ENCODE measurements around the gene PKD1. TPM values are rescaled to one million over a fixed set of nuclear protein-coding genes. Genes with fewer than 3 reads are reported as not detected.
"Not testable (repeated sequence)": the region's sequence is repeated elsewhere in the genome, so short reads cannot be mapped to it uniquely, and the experiment has no call there.

PKD1 gene
- total and polyA plus RNA-seq, 2 donors (not counting 1 experiment from before 2014, with no cell fraction given), result 100 to 116 TPM

- H3K4me3 ChIP-seq (ENCODE audit: control extremely low read depth in 1 of 5, extremely low read depth in 1 of 5, insufficient read depth in 1 of 5, low read depth in 2 of 5, low read length in 4 of 5); H3K27me3 ChIP-seq (replicated peaks in 1 of 4; ENCODE audit: control extremely low read depth in 1 of 4, control insufficient read depth in 3 of 4, insufficient read depth in 4 of 4, low read length in 3 of 4); H3K36me3 ChIP-seq (replicated peaks in 1 of 2; ENCODE audit: control extremely low read depth in 1 of 2, control insufficient read depth in 1 of 2, extremely low read depth in 1 of 2, insufficient read depth in 2 of 2, low read length in 1 of 2); POLR2A ChIA-PET; intact Hi-C loops (cut with micrococcal nuclease); H3K4me1 Mint-ChIP-seq; H3K9ac ChIP-seq (ENCODE audit: low read length); H3K9me3 Mint-ChIP-seq (ENCODE audit: insufficient read depth); ATAC-seq (ENCODE audit: low read depth); H3K79me2 ChIP-seq (ENCODE audit: control insufficient read depth, insufficient read depth, low read length); CTCF ChIA-PET; H3K4me2 ChIP-seq (replicated peaks; ENCODE audit: low read depth, low read length, poor library complexity, severe bottlenecking); H3K27me3 Mint-ChIP-seq; H3K4me3 Mint-ChIP-seq; H2AFZ ChIP-seq (ENCODE audit: insufficient read depth, low read depth, low read length, poor library complexity, severe bottlenecking); DNase-seq; H3K27ac ChIP-seq (ENCODE audit: low read length in 2 of 2); H3K27ac Mint-ChIP-seq; H4K20me1 ChIP-seq (ENCODE audit: control insufficient read depth, insufficient read depth, low read length, poor library complexity, severe bottlenecking); H3K9me3 ChIP-seq (ENCODE audit: control extremely low read depth in 1 of 3, control insufficient read depth in 2 of 3, insufficient read depth in 1 of 3, low read length in 2 of 3); H3K4me1 ChIP-seq (ENCODE audit: control insufficient read depth in 2 of 2, insufficient read depth in 2 of 2, low read length in 2 of 2): not testable (repeated sequence)
- 97% methylated on average over 12 of the region's 23 CpGs for WGBS (ENCODE audit: insufficient coverage)
Observed at GRCh38 chr16:2109872-2110271, 25.8 kb downstream of the PKD1 start.

GRCh38 chr16:2109271-2109580 lies 26.5 kb downstream of the PKD1 start:
- H3K27me3 Mint-ChIP-seq; H4K20me1 ChIP-seq (ENCODE audit: control insufficient read depth, insufficient read depth, low read length, poor library complexity, severe bottlenecking); CTCF ChIA-PET; H3K9me3 ChIP-seq (ENCODE audit: control extremely low read depth in 1 of 3, control insufficient read depth in 2 of 3, insufficient read depth in 1 of 3, low read length in 2 of 3); H3K27me3 ChIP-seq (replicated peaks in 1 of 4; ENCODE audit: control extremely low read depth in 1 of 4, control insufficient read depth in 3 of 4, insufficient read depth in 4 of 4, low read length in 3 of 4); H3K36me3 ChIP-seq (replicated peaks in 1 of 2; ENCODE audit: control extremely low read depth in 1 of 2, control insufficient read depth in 1 of 2, extremely low read depth in 1 of 2, insufficient read depth in 2 of 2, low read length in 1 of 2); H3K79me2 ChIP-seq (ENCODE audit: control insufficient read depth, insufficient read depth, low read length); H3K4me1 Mint-ChIP-seq; H3K4me1 ChIP-seq (ENCODE audit: control insufficient read depth in 2 of 2, insufficient read depth in 2 of 2, low read length in 2 of 2); DNase-seq; H3K4me2 ChIP-seq (replicated peaks; ENCODE audit: low read depth, low read length, poor library complexity, severe bottlenecking); H3K9me3 Mint-ChIP-seq (ENCODE audit: insufficient read depth); intact Hi-C loops (cut with micrococcal nuclease); H2AFZ ChIP-seq (ENCODE audit: insufficient read depth, low read depth, low read length, poor library complexity, severe bottlenecking); H3K4me3 ChIP-seq (ENCODE audit: control extremely low read depth in 1 of 5, extremely low read depth in 1 of 5, insufficient read depth in 1 of 5, low read depth in 2 of 5, low read length in 4 of 5); H3K9ac ChIP-seq (ENCODE audit: low read length); H3K27ac ChIP-seq (ENCODE audit: low read length in 2 of 2); H3K4me3 Mint-ChIP-seq; POLR2A ChIA-PET; ATAC-seq (ENCODE audit: low read depth); H3K27ac Mint-ChIP-seq: not testable (repeated sequence)
- 94% methylated on average over 25 of the region's 25 CpGs for WGBS (ENCODE audit: insufficient coverage)

GRCh38 chr16:2108446-2109270 lies 27.0 kb downstream of the PKD1 start:
- H3K4me2 ChIP-seq (replicated peaks; ENCODE audit: low read depth, low read length, poor library complexity, severe bottlenecking); H3K9me3 Mint-ChIP-seq (ENCODE audit: insufficient read depth); H3K4me3 Mint-ChIP-seq; H3K9ac ChIP-seq (ENCODE audit: low read length); POLR2A ChIA-PET; H3K27ac Mint-ChIP-seq; ATAC-seq (ENCODE audit: low read depth); H3K27me3 ChIP-seq (replicated peaks in 1 of 4; ENCODE audit: control extremely low read depth in 1 of 4, control insufficient read depth in 3 of 4, insufficient read depth in 4 of 4, low read length in 3 of 4); H3K4me1 Mint-ChIP-seq; H3K79me2 ChIP-seq (ENCODE audit: control insufficient read depth, insufficient read depth, low read length); H3K27me3 Mint-ChIP-seq; H4K20me1 ChIP-seq (ENCODE audit: control insufficient read depth, insufficient read depth, low read length, poor library complexity, severe bottlenecking); H2AFZ ChIP-seq (ENCODE audit: insufficient read depth, low read depth, low read length, poor library complexity, severe bottlenecking); DNase-seq; intact Hi-C loops (cut with micrococcal nuclease); H3K36me3 ChIP-seq (replicated peaks in 1 of 2; ENCODE audit: control extremely low read depth in 1 of 2, control insufficient read depth in 1 of 2, extremely low read depth in 1 of 2, insufficient read depth in 2 of 2, low read length in 1 of 2); H3K9me3 ChIP-seq (ENCODE audit: control extremely low read depth in 1 of 3, control insufficient read depth in 2 of 3, insufficient read depth in 1 of 3, low read length in 2 of 3); H3K27ac ChIP-seq (ENCODE audit: low read length in 2 of 2); H3K4me1 ChIP-seq (ENCODE audit: control insufficient read depth in 2 of 2, insufficient read depth in 2 of 2, low read length in 2 of 2); H3K4me3 ChIP-seq (ENCODE audit: control extremely low read depth in 1 of 5, extremely low read depth in 1 of 5, insufficient read depth in 1 of 5, low read depth in 2 of 5, low read length in 4 of 5); CTCF ChIA-PET: not testable (repeated sequence)
- 98% methylated on average over 67 of the region's 73 CpGs for WGBS (ENCODE audit: insufficient coverage)

GRCh38 chr16:2107791-2108125 lies 27.9 kb downstream of the PKD1 start:
- H3K27me3 Mint-ChIP-seq; intact Hi-C loops (cut with micrococcal nuclease); H3K79me2 ChIP-seq (ENCODE audit: control insufficient read depth, insufficient read depth, low read length); H3K9me3 Mint-ChIP-seq (ENCODE audit: insufficient read depth); H3K36me3 ChIP-seq (replicated peaks in 1 of 2; ENCODE audit: control extremely low read depth in 1 of 2, control insufficient read depth in 1 of 2, extremely low read depth in 1 of 2, insufficient read depth in 2 of 2, low read length in 1 of 2); H3K4me3 Mint-ChIP-seq; POLR2A ChIA-PET; H3K27me3 ChIP-seq (replicated peaks in 1 of 4; ENCODE audit: control extremely low read depth in 1 of 4, control insufficient read depth in 3 of 4, insufficient read depth in 4 of 4, low read length in 3 of 4); H3K9ac ChIP-seq (ENCODE audit: low read length); H3K4me2 ChIP-seq (replicated peaks; ENCODE audit: low read depth, low read length, poor library complexity, severe bottlenecking); H2AFZ ChIP-seq (ENCODE audit: insufficient read depth, low read depth, low read length, poor library complexity, severe bottlenecking); H3K4me1 ChIP-seq (ENCODE audit: control insufficient read depth in 2 of 2, insufficient read depth in 2 of 2, low read length in 2 of 2); ATAC-seq (ENCODE audit: low read depth); H3K9me3 ChIP-seq (ENCODE audit: control extremely low read depth in 1 of 3, control insufficient read depth in 2 of 3, insufficient read depth in 1 of 3, low read length in 2 of 3); H3K4me3 ChIP-seq (ENCODE audit: control extremely low read depth in 1 of 5, extremely low read depth in 1 of 5, insufficient read depth in 1 of 5, low read depth in 2 of 5, low read length in 4 of 5); H3K27ac Mint-ChIP-seq; DNase-seq; CTCF ChIA-PET; H4K20me1 ChIP-seq (ENCODE audit: control insufficient read depth, insufficient read depth, low read length, poor library complexity, severe bottlenecking); H3K4me1 Mint-ChIP-seq; H3K27ac ChIP-seq (ENCODE audit: low read length in 2 of 2): not testable (repeated sequence)
- WGBS (ENCODE audit: insufficient coverage), result over 99% methylated on average over 18 of the region's 23 CpGs

Measured in B cell (primary cell).